ENCODE measurements around the gene DGKG.

Gene DGKG

DNA sequence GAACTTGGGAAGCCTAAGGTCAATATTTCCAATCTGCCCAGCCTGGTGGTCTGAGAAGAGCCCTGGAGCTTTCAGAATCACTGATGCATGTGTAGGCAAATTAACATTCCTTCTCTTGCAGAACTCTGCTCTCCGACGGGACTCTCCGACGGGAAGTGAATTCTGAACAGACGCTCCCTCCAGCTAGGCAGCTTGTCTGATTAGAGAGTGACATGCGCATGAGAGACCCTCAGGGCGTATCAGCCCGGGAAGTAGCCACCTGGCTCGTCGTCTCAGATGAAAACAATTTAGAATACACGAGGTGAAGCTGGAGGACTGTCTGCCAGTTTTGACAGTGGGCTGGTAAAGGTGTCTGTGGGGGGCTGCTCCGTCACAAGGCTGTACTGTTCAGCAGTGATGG lies 103.1 kb downstream of the DGKG start:
- H2AFZ ChIP-seq (ENCODE audit: low read length) = peak overlapping the region; percentile 80

DNA sequence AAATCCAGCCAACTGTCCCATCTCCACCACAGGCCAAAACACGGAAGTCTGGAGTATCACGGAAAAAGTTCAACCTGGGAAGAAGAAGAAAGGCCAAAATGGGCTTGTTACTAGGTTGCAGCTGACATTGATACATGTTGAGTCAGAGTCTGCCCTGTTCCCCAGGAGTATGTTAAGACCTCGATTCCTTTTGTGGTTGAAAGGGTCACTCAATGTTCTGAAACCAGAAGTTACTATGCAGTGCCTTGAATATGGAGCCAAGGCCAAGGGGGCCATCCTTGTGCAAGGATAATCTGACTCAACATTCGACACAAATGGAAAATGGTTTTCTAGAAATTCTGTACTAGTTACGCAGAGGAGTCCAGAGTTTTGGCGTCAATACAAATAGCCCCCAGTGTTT lies 104.2 kb downstream of the DGKG start:
- no peaks in the 10 kb centered on the region for H3F3A ChIP-seq (ENCODE audit: low read depth)
- H3K79me2 ChIP-seq (ENCODE audit: insufficient read depth, low read length) = no peaks in the 10 kb centered on the region
- H3K27me3 ChIP-seq (ENCODE audit: insufficient read depth, low read length, poor library complexity, severe bottlenecking) = no peaks in the 10 kb centered on the region
- TF ChIP-seq, protein P1, sequence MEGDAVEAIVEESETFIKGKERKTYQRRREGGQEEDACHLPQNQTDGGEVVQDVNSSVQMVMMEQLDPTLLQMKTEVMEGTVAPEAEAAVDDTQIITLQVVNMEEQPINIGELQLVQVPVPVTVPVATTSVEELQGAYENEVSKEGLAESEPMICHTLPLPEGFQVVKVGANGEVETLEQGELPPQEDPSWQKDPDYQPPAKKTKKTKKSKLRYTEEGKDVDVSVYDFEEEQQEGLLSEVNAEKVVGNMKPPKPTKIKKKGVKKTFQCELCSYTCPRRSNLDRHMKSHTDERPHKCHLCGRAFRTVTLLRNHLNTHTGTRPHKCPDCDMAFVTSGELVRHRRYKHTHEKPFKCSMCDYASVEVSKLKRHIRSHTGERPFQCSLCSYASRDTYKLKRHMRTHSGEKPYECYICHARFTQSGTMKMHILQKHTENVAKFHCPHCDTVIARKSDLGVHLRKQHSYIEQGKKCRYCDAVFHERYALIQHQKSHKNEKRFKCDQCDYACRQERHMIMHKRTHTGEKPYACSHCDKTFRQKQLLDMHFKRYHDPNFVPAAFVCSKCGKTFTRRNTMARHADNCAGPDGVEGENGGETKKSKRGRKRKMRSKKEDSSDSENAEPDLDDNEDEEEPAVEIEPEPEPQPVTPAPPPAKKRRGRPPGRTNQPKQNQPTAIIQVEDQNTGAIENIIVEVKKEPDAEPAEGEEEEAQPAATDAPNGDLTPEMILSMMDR (conservative IDR thresholded peaks at IDR 0.05; ENCODE audit: low read length) = no peak
- TF ChIP-seq EZH2phosphoT487 (IDR thresholded peaks at IDR 0.05; ENCODE audit: borderline replicate concordance) = no peak
- H4K20me1 ChIP-seq (ENCODE audit: insufficient read depth, low read length, poor library complexity, severe bottlenecking) = no peaks in the 10 kb centered on the region
- H3K4me1 ChIP-seq (ENCODE audit: insufficient read depth, low read length, poor library complexity, severe bottlenecking) = peaks cover 5% of the 10 kb centered on the region
- H2AFZ ChIP-seq (ENCODE audit: low read length) = no peak overlapping the region
- no peaks in the 10 kb centered on the region for H3K9me3 ChIP-seq (ENCODE audit: insufficient read depth, low read depth, low read length)
- H3K36me3 ChIP-seq (ENCODE audit: insufficient read depth, low read length) = no peaks in the 10 kb centered on the region
- H3K4me3 ChIP-seq (ENCODE audit: low read length, poor library complexity, severe bottlenecking) = no peak overlapping the region
- H3K9me2 ChIP-seq (replicated peaks; ENCODE audit: low read depth, low read length) = no peaks in the 10 kb centered on the region
- no peak overlapping the region for H3K9ac ChIP-seq (ENCODE audit: low read depth, low read length, poor library complexity, severe bottlenecking)
- no peak overlapping the region for H3K4me2 ChIP-seq (ENCODE audit: low read depth, low read length, poor library complexity, severe bottlenecking)

More for the DNA sequence above, 103.1 kb downstream of the DGKG start:
- H3K36me3 ChIP-seq (ENCODE audit: insufficient read depth, low read length) = no peaks in the 10 kb centered on the region
- peaks cover 5% of the 10 kb centered on the region for H3K4me1 ChIP-seq (ENCODE audit: insufficient read depth, low read length, poor library complexity, severe bottlenecking)
- TF ChIP-seq, protein P1 (conservative IDR thresholded peaks at IDR 0.05; ENCODE audit: low read length) = no peak
- TF ChIP-seq EZH2phosphoT487 (IDR thresholded peaks at IDR 0.05; ENCODE audit: borderline replicate concordance) = no peak
- H3K9ac ChIP-seq (ENCODE audit: low read depth, low read length, poor library complexity, severe bottlenecking) = no peak overlapping the region
- H3F3A ChIP-seq (ENCODE audit: low read depth) = no peaks in the 10 kb centered on the region
- H3K9me2 ChIP-seq (replicated peaks; ENCODE audit: low read depth, low read length) = no peaks in the 10 kb centered on the region
- H3K9me3 ChIP-seq (ENCODE audit: insufficient read depth, low read depth, low read length) = no peaks in the 10 kb centered on the region
- no peaks in the 10 kb centered on the region for H3K79me2 ChIP-seq (ENCODE audit: insufficient read depth, low read length)
- no peaks in the 10 kb centered on the region for H3K27me3 ChIP-seq (ENCODE audit: insufficient read depth, low read length, poor library complexity, severe bottlenecking)
- no peak overlapping the region for H3K4me3 ChIP-seq (ENCODE audit: low read length, poor library complexity, severe bottlenecking)
- H3K4me2 ChIP-seq (ENCODE audit: low read depth, low read length, poor library complexity, severe bottlenecking) = no peak overlapping the region
- no peaks in the 10 kb centered on the region for H4K20me1 ChIP-seq (ENCODE audit: insufficient read depth, low read length, poor library complexity, severe bottlenecking)

DNA sequence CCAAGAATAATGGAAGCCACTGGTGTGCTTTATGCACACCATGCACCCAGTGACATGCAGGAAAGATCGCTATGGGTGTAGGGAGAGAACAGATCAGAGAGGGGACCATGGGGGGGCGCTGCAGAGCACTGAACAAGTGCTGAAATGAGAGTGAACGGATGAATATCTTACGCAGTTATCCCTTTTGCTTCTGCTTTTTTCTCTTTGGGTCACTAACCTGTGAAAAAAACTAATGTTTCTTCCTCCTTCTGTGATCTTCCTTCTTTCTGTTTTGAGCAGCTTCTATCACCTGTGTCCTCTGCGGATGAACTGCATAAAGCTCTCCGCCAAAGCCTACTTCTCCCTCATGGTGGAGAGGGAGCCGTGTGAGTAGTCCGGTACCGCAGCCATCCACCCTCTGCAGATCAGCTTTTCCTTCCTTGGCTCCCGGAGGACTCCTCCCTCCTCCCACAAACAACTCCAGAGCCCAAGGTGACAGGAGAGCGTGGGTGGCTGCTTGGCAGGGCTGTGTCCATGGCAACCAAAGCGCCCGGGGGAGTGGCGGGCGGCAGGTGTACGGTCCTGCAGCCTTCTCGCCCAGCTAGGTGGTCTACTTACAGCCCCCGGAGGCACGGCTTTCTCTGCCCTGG lies 106.2 kb downstream of the DGKG start:
- Histone ChIP-seq H3K4me2 (ENCODE audit: low read depth, low read length, poor library complexity, severe bottlenecking) (no peak overlapping the region), H2AFZ (ENCODE audit: low read length) (no peak overlapping the region), H3K9me2 (replicated peaks; ENCODE audit: low read depth, low read length) (no peaks in the 10 kb centered on the region), H3K4me3 (ENCODE audit: low read length, poor library complexity, severe bottlenecking) (no peak overlapping the region), H3K9ac (ENCODE audit: low read depth, low read length, poor library complexity, severe bottlenecking) (no peak overlapping the region), H3K4me1 (ENCODE audit: insufficient read depth, low read length, poor library complexity, severe bottlenecking) (peaks cover 5% of the 10 kb centered on the region), H3K9me3 (ENCODE audit: insufficient read depth, low read depth, low read length) (no peaks in the 10 kb centered on the region), H3K27me3 (ENCODE audit: insufficient read depth, low read length, poor library complexity, severe bottlenecking) (no peaks in the 10 kb centered on the region), H3K36me3 (ENCODE audit: insufficient read depth, low read length) (no peaks in the 10 kb centered on the region), H3F3A (ENCODE audit: low read depth) (no peaks in the 10 kb centered on the region), H3K79me2 (ENCODE audit: insufficient read depth, low read length) (no peaks in the 10 kb centered on the region), H4K20me1 (ENCODE audit: insufficient read depth, low read length, poor library complexity, severe bottlenecking) (no peaks in the 10 kb centered on the region)
- no peak for TF ChIP-seq EZH2phosphoT487 (IDR thresholded peaks at IDR 0.05; ENCODE audit: borderline replicate concordance)
- TF ChIP-seq, protein P1 (conservative IDR thresholded peaks at IDR 0.05; ENCODE audit: low read length) = peak; percentile 63
